K562 (cell line): ENCODE measurements around the gene TADA2A. TPM values are rescaled to one million over a fixed set of nuclear protein-coding genes. Genes with fewer than 3 reads are reported as not detected.

Experiments
- BDP1 ChIP-seq: IDR thresholded peaks from 3 replicates; pipeline ENCODE4 v1.6.1; 2011; ENCODE audit not compliant: insufficient read length, insufficient read depth
- EHMT2 ChIP-seq: fragments of 450-650 bp; IDR thresholded peaks from 2 replicates; pipeline ENCODE4 v1.6.1; 2018; ENCODE audit warnings: antibody characterized with exemption
- FOXJ3 ChIP-seq: sonication (generic); formaldehyde crosslinking; IDR thresholded peaks from 2 replicates; pipeline ENCODE4 v1.4.0; 2020; ENCODE audit warnings: mild to moderate bottlenecking, missing genetic modification reagents
- KLF13 ChIP-seq: fragments of 450-650 bp; IDR thresholded peaks from 2 replicates; pipeline ENCODE4 v1.6.1; 2016; ENCODE audit warnings: missing genetic modification characterization, low read depth, mild to moderate bottlenecking, missing compliant biosample characterization, moderate library complexity, borderline replicate concordance
- NCOA2 ChIP-seq, 2 experiments: fragments of 450-650 bp; IDR thresholded peaks; 2 replicates each; pipeline ENCODE4 v1.6.1; 2018; ENCODE audit warnings: mild to moderate bottlenecking in 2 of 2, moderate library complexity in 1 of 2; ENCODE audit not compliant: partially characterized antibody in 2 of 2
- NEUROD1 ChIP-seq: fragments of 150-350 bp; IDR thresholded peaks from 2 replicates; pipeline ENCODE4 v1.6.1; 2014; ENCODE audit warnings: borderline replicate concordance, low read length, low read depth; ENCODE audit not compliant: partially characterized antibody
- NFIX ChIP-seq: fragments of 250-450 bp; sonication (Bioruptor Pico); IDR thresholded peaks from 2 replicates; pipeline ENCODE4 v1.4.0; 2020; ENCODE audit warnings: low read depth, mild to moderate bottlenecking, moderate library complexity
- SMAD4 ChIP-seq: fragments of 250-450 bp; sonication (Bioruptor Pico); conservative IDR thresholded peaks from 2 replicates; pipeline ENCODE4 v1.8.0; 2021; ENCODE audit warnings: inconsistent platforms, mild to moderate bottlenecking, moderate library complexity
- SP2 ChIP-seq: IDR thresholded peaks from 2 replicates; pipeline ENCODE4 v1.6.1; 2011; ENCODE audit warnings: mild to moderate bottlenecking, low read depth, low read length, moderate library complexity; ENCODE audit not compliant: poor library complexity, severe bottlenecking; ENCODE audit errors: extremely low read depth
- TARDBP ChIP-seq: fragments of 450-650 bp; IDR thresholded peaks from 2 replicates; pipeline ENCODE4 v1.6.1; 2016
- THAP7 ChIP-seq: fragments of 250-450 bp; sonication (Bioruptor Pico); IDR thresholded peaks from 2 replicates; pipeline ENCODE4 v1.5.0; 2021
- ZFP30 ChIP-seq: fragments of 250-450 bp; sonication (Bioruptor Pico); IDR thresholded peaks from 2 replicates; pipeline ENCODE4 v1.8.0; 2022; ENCODE audit warnings: moderate library complexity, mild to moderate bottlenecking, inconsistent platforms, borderline replicate concordance
- ZFX ChIP-seq: sonication (generic); formaldehyde crosslinking; IDR thresholded peaks from 2 replicates; pipeline ENCODE4 v1.8.0; 2022; ENCODE audit warnings: mild to moderate bottlenecking, missing genetic modification reagents, moderate library complexity
- ZKSCAN3 ChIP-seq: fragments of 250-450 bp; sonication (Bioruptor Pico); IDR thresholded peaks from 2 replicates; pipeline ENCODE4 v1.4.0; 2020
- ZNF12 ChIP-seq: sonication (generic); formaldehyde crosslinking; IDR thresholded peaks from 2 replicates; pipeline ENCODE4 v1.4.0; 2020; ENCODE audit warnings: mild to moderate bottlenecking, missing genetic modification reagents
- ZNF174 ChIP-seq: fragments of 250-450 bp; sonication (Bioruptor Pico); IDR thresholded peaks from 2 replicates; pipeline ENCODE4 v1.4.0; 2020; ENCODE audit warnings: mild to moderate bottlenecking
- ZNF239 ChIP-seq: fragments of 250-450 bp; sonication (Bioruptor Pico); IDR thresholded peaks from 2 replicates; pipeline ENCODE4 v1.4.0; 2020; ENCODE audit warnings: mild to moderate bottlenecking
- ZNF277 ChIP-seq: fragments of 250-450 bp; sonication (Bioruptor Pico); IDR thresholded peaks from 2 replicates; pipeline ENCODE4 v1.8.0; 2022; ENCODE audit warnings: inconsistent platforms, mild to moderate bottlenecking, moderate library complexity, borderline replicate concordance
- ZNF41 ChIP-seq: fragments of 250-450 bp; sonication (Bioruptor Pico); conservative IDR thresholded peaks from 2 replicates; pipeline ENCODE4 v1.4.0; 2020; ENCODE audit warnings: mild to moderate bottlenecking
- ZNF436 ChIP-seq: fragments of 250-450, 450-650 bp; sonication (Bioruptor Pico); formaldehyde crosslinking; IDR thresholded peaks from 2 replicates; pipeline ENCODE4 v1.7.0; 2020; ENCODE audit warnings: mild to moderate bottlenecking
- ZNF609 ChIP-seq: sonication (generic); formaldehyde crosslinking; IDR thresholded peaks from 2 replicates; pipeline ENCODE4 v1.8.1; 2023; ENCODE audit warnings: missing genetic modification reagents, mild to moderate bottlenecking, borderline replicate concordance
- ZNF77 ChIP-seq: fragments of 250-450 bp; sonication (Bioruptor Pico); IDR thresholded peaks from 2 replicates; pipeline ENCODE4 v1.5.0; 2020
- polyA plus RNA-seq, 8 experiments: library from polyadenylated mRNA; depleted of rRNA in 4 of 8; stranded (reverse) in 5 of 8; unstranded in 3 of 8; fragments of >200 nt; fragmentation: Nextera tagmentation in 2 of 8; fragmentation: Illumina TruSeq in 1 of 8; extraction: Ambion mirVana in 2 of 8; extraction: Trizol in 1 of 8; gene quantifications; 2 replicates each; pipeline versions ENCODE4 v1.2.1 to v1.2.3, GENCODE V29; 2011 to 2014; ENCODE audit warnings: inconsistent platforms in 1 of 8, missing spikeins in 1 of 8
- total RNA-seq, 7 experiments: library from RNA; depleted of rRNA in 6 of 7; stranded (reverse); fragments of >200 nt in 6 of 7; fragmentation: Illumina TruSeq in 2 of 7; extraction: Trizol in 2 of 7; gene quantifications; 2 replicates each; pipeline versions ENCODE4 v1.2.1 to v1.2.3, GENCODE V29; 2011 to 2021; ENCODE audit warnings: low replicate concordance in 1 of 7

TADA2A gene
- total and polyA plus RNA-seq, 9 of the 15 experiments (the other 6 are each of a cell fraction or from before 2014, with no cell fraction given), result 13.8 to 37.7 (median 25.0) TPM

- TF ChIP-seq KLF13 (tag) (no peak), EHMT2 (no peak), ZNF436 (CRISPR knock-in tag) (no peak), NCOA2 (IDR thresholded peaks at IDR 0.05; ENCODE audit: partially characterized antibody in 2 of 2) (no peak), SP2 (no peak), ZKSCAN3 (CRISPR knock-in tag) (no peak), ZNF12 (CRISPR knock-in tag) (no peak), THAP7 (no peak), BDP1 (no peak), ZNF174 (CRISPR knock-in tag) (no peak), NFIX (CRISPR knock-in tag) (no peak), ZNF77 (CRISPR knock-in tag) (no peak), SMAD4 (CRISPR knock-in tag) (peak; percentile 93), ZNF41 (CRISPR knock-in tag) (no peak), FOXJ3 (CRISPR knock-in tag) (no peak), TARDBP (0 out of 2 replicates have a peak, but pooled peaks have one; percentile 17), ZNF277 (CRISPR knock-in tag) (no peak), ZNF609 (CRISPR knock-in tag) (no peak), ZFX (CRISPR knock-in tag) (peak; percentile 82), NEUROD1 (no peak), ZNF239 (CRISPR knock-in tag) (no peak), ZFP30 (no peak)
Measured at GRCh38 chr17:37358830-37359681, 47.6 kb upstream of the TADA2A start (continued).
